ENCODE measurements around the gene OR2F2. TPM values are rescaled to one million over a fixed set of nuclear protein-coding genes. Genes with fewer than 3 reads are reported as not detected.

Gene OR2F2
- total RNA-seq, 1 donor from 2014 or later, result not detected

DNA sequence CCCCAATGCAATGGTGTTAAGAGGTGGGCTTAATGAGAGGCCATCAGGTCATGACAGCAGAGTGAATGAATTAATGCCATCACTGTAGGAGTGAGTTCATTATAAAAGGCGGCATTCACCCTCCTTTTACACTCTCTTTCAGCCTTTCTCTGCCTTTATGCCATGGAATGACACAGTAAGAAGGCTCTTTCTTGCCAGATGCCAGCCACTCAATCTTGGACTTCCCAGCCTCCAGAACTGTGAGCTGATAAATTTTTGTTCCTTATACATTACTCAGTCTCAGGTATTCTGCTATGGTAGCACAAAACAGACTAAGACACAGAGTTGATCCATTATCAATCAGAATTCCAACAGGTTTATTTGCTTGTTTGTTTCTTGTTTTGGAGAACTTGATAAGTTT, 36.2 kb upstream of the OR2F2 start:
- no peaks in the 10 kb centered on the region for H3K27me3 Mint-ChIP-seq (ENCODE audit: low read depth, unreplicated experiment)
- H3K4me1 Mint-ChIP-seq (ENCODE audit: low read depth, unreplicated experiment), result peaks cover 15% of the 10 kb centered on the region
- H3K36me3 Mint-ChIP-seq (ENCODE audit: low read depth, unreplicated experiment), result no peaks in the 10 kb centered on the region
- no peaks in the 10 kb centered on the region for H3K27me3 ChIP-seq (ENCODE audit: insufficient read depth, low read length)
- no peak overlapping the region for H3K4me3 Mint-ChIP-seq (ENCODE audit: unreplicated experiment)
- peaks cover 72% of the 10 kb centered on the region for H3K79me2 ChIP-seq (ENCODE audit: insufficient read depth, low read length)
- peaks cover 16% of the 10 kb centered on the region for H4K20me1 ChIP-seq (ENCODE audit: insufficient read depth, low read length)
- H3K4me2 ChIP-seq (ENCODE audit: low read length), result no peak overlapping the region
- FAIRE-seq (no peak), DNase-seq (ENCODE audit: low read depth) (no peak)
- H3K9me3 ChIP-seq (ENCODE audit: insufficient read depth, low read depth, low read length), result no peaks in the 10 kb centered on the region
- H3K9ac ChIP-seq (ENCODE audit: low read length), result no peak overlapping the region
- H3K4me3 ChIP-seq (ENCODE audit: insufficient read depth, low read depth, low read length), result no peak overlapping the region
- no peaks in the 10 kb centered on the region for H3K36me3 ChIP-seq (ENCODE audit: insufficient read depth, low read length)
- no peak overlapping the region for H3K27ac Mint-ChIP-seq (ENCODE audit: unreplicated experiment)
- H2AFZ ChIP-seq (ENCODE audit: low read depth, low read length), result no peak overlapping the region
- H3K4me1 ChIP-seq (ENCODE audit: insufficient read depth, low read length), result peaks cover 18% of the 10 kb centered on the region
- H3K27ac ChIP-seq (ENCODE audit: low read depth, low read length), result no peak overlapping the region
- H3K9me3 Mint-ChIP-seq (ENCODE audit: unreplicated experiment), result no peaks in the 10 kb centered on the region
- TF ChIP-seq, protein P1, sequence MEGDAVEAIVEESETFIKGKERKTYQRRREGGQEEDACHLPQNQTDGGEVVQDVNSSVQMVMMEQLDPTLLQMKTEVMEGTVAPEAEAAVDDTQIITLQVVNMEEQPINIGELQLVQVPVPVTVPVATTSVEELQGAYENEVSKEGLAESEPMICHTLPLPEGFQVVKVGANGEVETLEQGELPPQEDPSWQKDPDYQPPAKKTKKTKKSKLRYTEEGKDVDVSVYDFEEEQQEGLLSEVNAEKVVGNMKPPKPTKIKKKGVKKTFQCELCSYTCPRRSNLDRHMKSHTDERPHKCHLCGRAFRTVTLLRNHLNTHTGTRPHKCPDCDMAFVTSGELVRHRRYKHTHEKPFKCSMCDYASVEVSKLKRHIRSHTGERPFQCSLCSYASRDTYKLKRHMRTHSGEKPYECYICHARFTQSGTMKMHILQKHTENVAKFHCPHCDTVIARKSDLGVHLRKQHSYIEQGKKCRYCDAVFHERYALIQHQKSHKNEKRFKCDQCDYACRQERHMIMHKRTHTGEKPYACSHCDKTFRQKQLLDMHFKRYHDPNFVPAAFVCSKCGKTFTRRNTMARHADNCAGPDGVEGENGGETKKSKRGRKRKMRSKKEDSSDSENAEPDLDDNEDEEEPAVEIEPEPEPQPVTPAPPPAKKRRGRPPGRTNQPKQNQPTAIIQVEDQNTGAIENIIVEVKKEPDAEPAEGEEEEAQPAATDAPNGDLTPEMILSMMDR (IDR thresholded peaks at IDR 0.05; ENCODE audit: insufficient read depth, low read depth, low read length), result no peak
- no peak for TF ChIP-seq EZH2 (IDR thresholded peaks at IDR 0.05; ENCODE audit: insufficient read depth, low read length)

DNA sequence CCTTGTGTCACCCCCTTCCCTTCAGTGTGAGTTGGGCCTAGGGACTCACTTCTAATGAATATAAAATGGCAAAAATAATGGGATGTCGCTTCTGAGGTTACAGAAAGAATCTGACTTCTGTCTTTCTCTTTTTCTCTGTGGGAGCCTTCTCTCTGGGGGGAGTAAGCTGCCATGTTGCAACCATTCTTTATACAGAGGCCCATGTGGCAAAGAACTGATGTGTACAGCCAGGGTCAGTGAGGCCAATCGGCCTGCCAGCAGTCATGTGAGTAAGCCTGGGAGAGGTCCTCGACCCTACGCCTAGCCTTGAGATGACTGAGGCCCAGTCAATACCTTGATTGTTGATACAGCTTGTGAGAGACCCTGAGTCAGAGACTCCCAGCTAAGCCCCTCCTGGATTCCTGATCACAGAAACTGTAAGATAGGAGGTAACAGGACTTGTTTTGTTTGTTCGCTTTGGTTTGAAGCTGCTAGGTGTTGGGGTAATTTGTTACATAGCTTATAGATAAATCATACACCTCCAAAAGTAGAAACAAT, 34.7 kb upstream of the OR2F2 start:
- DNase-seq (ENCODE audit: low read depth) (peak; percentile 36), FAIRE-seq (no peak)
- H2AFZ ChIP-seq (ENCODE audit: low read depth, low read length), result peak overlapping the region; percentile 31
- no peaks in the 10 kb centered on the region for H3K36me3 ChIP-seq (ENCODE audit: insufficient read depth, low read length)
- H4K20me1 ChIP-seq (ENCODE audit: insufficient read depth, low read length), result peaks cover 13% of the 10 kb centered on the region
- no peaks in the 10 kb centered on the region for H3K9me3 ChIP-seq (ENCODE audit: insufficient read depth, low read depth, low read length)
- Mint-ChIP-seq H3K4me3 (ENCODE audit: unreplicated experiment) (peak overlapping the region; percentile 88), H3K36me3 (ENCODE audit: low read depth, unreplicated experiment) (no peaks in the 10 kb centered on the region), H3K27me3 (ENCODE audit: low read depth, unreplicated experiment) (peaks cover 1% of the 10 kb centered on the region), H3K4me1 (ENCODE audit: low read depth, unreplicated experiment) (peaks cover 15% of the 10 kb centered on the region), H3K9me3 (ENCODE audit: unreplicated experiment) (no peaks in the 10 kb centered on the region), H3K27ac (ENCODE audit: unreplicated experiment) (peak overlapping the region; percentile 83)
- H3K9ac ChIP-seq (ENCODE audit: low read length), result peak overlapping the region; percentile 91
- H3K27ac ChIP-seq (ENCODE audit: low read depth, low read length), result peak overlapping the region; percentile 93
- H3K79me2 ChIP-seq (ENCODE audit: insufficient read depth, low read length), result peaks cover 58% of the 10 kb centered on the region
- no peaks in the 10 kb centered on the region for H3K27me3 ChIP-seq (ENCODE audit: insufficient read depth, low read length)
- H3K4me1 ChIP-seq (ENCODE audit: insufficient read depth, low read length), result peaks cover 18% of the 10 kb centered on the region
- peak overlapping the region; percentile 87 for H3K4me3 ChIP-seq (ENCODE audit: insufficient read depth, low read depth, low read length)
- H3K4me2 ChIP-seq (ENCODE audit: low read length), result peak overlapping the region; percentile 86
- TF ChIP-seq EZH2 (IDR thresholded peaks at IDR 0.05; ENCODE audit: insufficient read depth, low read length), result no peak
- TF ChIP-seq, protein P1 (IDR thresholded peaks at IDR 0.05; ENCODE audit: insufficient read depth, low read depth, low read length), result no peak

DNA sequence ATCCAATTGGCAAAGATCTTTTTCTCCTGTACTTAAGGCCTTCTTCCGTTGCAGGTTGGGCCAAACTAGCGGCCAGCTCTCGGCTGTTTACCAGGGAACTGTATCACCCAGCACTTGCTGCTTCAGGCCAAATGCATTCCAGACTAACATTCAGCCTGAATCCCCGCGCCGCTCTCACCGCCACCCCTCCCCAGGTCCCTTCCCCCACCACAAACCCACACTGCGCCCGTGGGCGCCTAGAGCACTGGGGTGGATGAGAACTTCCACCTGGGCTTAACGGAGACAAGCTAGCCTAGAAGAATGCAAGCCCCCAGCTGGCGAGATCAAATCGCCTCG, 33.7 kb upstream of the OR2F2 start:
- peak overlapping the region; percentile 98 for H2AFZ ChIP-seq (ENCODE audit: low read depth, low read length)
- Mint-ChIP-seq H3K27ac (ENCODE audit: unreplicated experiment) (peak overlapping the region; percentile 92), H3K4me3 (ENCODE audit: unreplicated experiment) (peak overlapping the region; percentile 88), H3K27me3 (ENCODE audit: low read depth, unreplicated experiment) (peaks cover 7% of the 10 kb centered on the region), H3K9me3 (ENCODE audit: unreplicated experiment) (no peaks in the 10 kb centered on the region), H3K36me3 (ENCODE audit: low read depth, unreplicated experiment) (no peaks in the 10 kb centered on the region), H3K4me1 (ENCODE audit: low read depth, unreplicated experiment) (peaks cover 15% of the 10 kb centered on the region)
- no peaks in the 10 kb centered on the region for H3K27me3 ChIP-seq (ENCODE audit: insufficient read depth, low read length)
- peak overlapping the region; percentile 87 for H3K4me3 ChIP-seq (ENCODE audit: insufficient read depth, low read depth, low read length)
- H3K4me1 ChIP-seq (ENCODE audit: insufficient read depth, low read length), result peaks cover 18% of the 10 kb centered on the region
- H3K79me2 ChIP-seq (ENCODE audit: insufficient read depth, low read length), result peaks cover 48% of the 10 kb centered on the region
- TF ChIP-seq EZH2 (IDR thresholded peaks at IDR 0.05; ENCODE audit: insufficient read depth, low read length), result no peak
- TF ChIP-seq, protein P1 (IDR thresholded peaks at IDR 0.05; ENCODE audit: insufficient read depth, low read depth, low read length), result no peak
- H3K9ac ChIP-seq (ENCODE audit: low read length), result peak overlapping the region; percentile 91
- peak overlapping the region; percentile 86 for H3K4me2 ChIP-seq (ENCODE audit: low read length)
- H3K9me3 ChIP-seq (ENCODE audit: insufficient read depth, low read depth, low read length), result no peaks in the 10 kb centered on the region
- DNase-seq (ENCODE audit: low read depth) (peak; percentile 60), FAIRE-seq (no peak)
- H4K20me1 ChIP-seq (ENCODE audit: insufficient read depth, low read length), result peaks cover 12% of the 10 kb centered on the region
- no peaks in the 10 kb centered on the region for H3K36me3 ChIP-seq (ENCODE audit: insufficient read depth, low read length)
- H3K27ac ChIP-seq (ENCODE audit: low read depth, low read length), result peak overlapping the region; percentile 93
